H1 (cell line): ENCODE data around the gene POGK. TPM values are rescaled to one million over a fixed set of nuclear protein-coding genes. Genes with fewer than 3 reads are reported as not detected.

Source experiments
- CTCF ChIA-PET: fragments of 300-600 bp; sonication (Branson Sonifier 250); formaldehyde crosslinking; loops from one replicate; lab custom pipeline; 2021; ENCODE audit not compliant: partially characterized antibody; lab: Charles Lee
- POLR2A ChIA-PET: fragments of 300-600 bp; sonication (Branson Sonifier 250); formaldehyde crosslinking; loops from one replicate; lab custom pipeline; 2021; ENCODE audit warnings: inconsistent platforms; ENCODE audit not compliant: partially characterized antibody; lab: Charles Lee
- DNase-seq, 2 experiments: peaks; one replicate each; pipeline versions ENCODE4 v3.0.0 to v3.0.0-alpha.2; 2010 to 2022; ENCODE audit warnings: low spot score in 2 of 2, low read depth in 1 of 2, mixed read lengths in 1 of 2
- FAIRE-seq: peaks from 2 replicates; lab custom pipeline; 2011; peaks lifted over from hg19 to GRCh38; lab: Jason Lieb, UNC
- H2AFZ ChIP-seq: 2 replicates; pipeline ENCODE4 v1.8.1; 2012; ENCODE audit warnings: low read length, inconsistent platforms
- H2AK5ac ChIP-seq: 2 replicates; pipeline ENCODE4 v1.6.1; 2013; ENCODE audit warnings: low read depth, low read length
- H2BK120ac ChIP-seq: replicated peaks from 2 replicates; pipeline ENCODE3; 2013; ENCODE audit warnings: low read depth, low read length, inconsistent platforms
- H2BK12ac ChIP-seq: 2 replicates; pipeline ENCODE4 v1.6.1; 2013; ENCODE audit warnings: low read depth, low read length
- H2BK15ac ChIP-seq: 2 replicates; pipeline ENCODE4 v1.6.1; 2013; ENCODE audit warnings: low read length
- H2BK20ac ChIP-seq: 2 replicates; pipeline ENCODE4 v1.6.1; 2013; ENCODE audit warnings: low read length
- H2BK5ac ChIP-seq: 2 replicates; pipeline ENCODE4 v1.6.1; 2013; ENCODE audit warnings: low read depth, low read length
- H3K14ac ChIP-seq: 2 replicates; pipeline ENCODE4 v1.6.1; 2013; ENCODE audit warnings: inconsistent platforms; ENCODE audit not compliant: insufficient read length
- H3K18ac ChIP-seq: 2 replicates; pipeline ENCODE4 v1.6.1; 2013; ENCODE audit warnings: low read length; ENCODE audit errors: extremely low read depth
- H3K23ac ChIP-seq: 2 replicates; pipeline ENCODE4 v1.6.1; 2013; ENCODE audit warnings: inconsistent platforms; ENCODE audit not compliant: insufficient read length
- H3K23me2 ChIP-seq: 2 replicates; pipeline ENCODE4 v1.6.1; 2013; ENCODE audit warnings: low read depth, low read length
- H3K27ac ChIP-seq: 2 replicates; pipeline ENCODE4 v1.6.1; 2011; ENCODE audit warnings: low read depth, low read length, inconsistent platforms
- H3K27me3 ChIP-seq, 4 experiments: replicated peaks in 1 of 4; 1 replicate in 1 of 4; 2 replicates in 3 of 4; pipeline versions ENCODE4 v1.6.1 to v1.8.1; 2011 to 2013; ENCODE audit warnings: low read length in 3 of 4, mild to moderate bottlenecking in 3 of 4, inconsistent platforms in 2 of 4, mixed read lengths in 2 of 4, moderate library complexity in 1 of 4; ENCODE audit not compliant: control insufficient read depth in 3 of 4, insufficient read depth in 3 of 4; ENCODE audit errors: extremely low read depth in 1 of 4
- H3K36me3 ChIP-seq, 4 experiments: 2 replicates each; pipeline versions ENCODE4 v1.6.1 to v1.8.1; 2011 to 2013; ENCODE audit warnings: mild to moderate bottlenecking in 4 of 4, low read length in 3 of 4, moderate library complexity in 2 of 4, control low read depth in 1 of 4, inconsistent platforms in 1 of 4; ENCODE audit not compliant: insufficient read depth in 4 of 4, control insufficient read depth in 2 of 4
- H3K4ac ChIP-seq: replicated peaks from 2 replicates; pipeline ENCODE3; 2013; ENCODE audit warnings: low read length, low read depth, mixed read lengths, inconsistent platforms; ENCODE audit not compliant: insufficient read length
- H3K4me1 ChIP-seq, 4 experiments: replicated peaks in 1 of 4; 1 replicate in 1 of 4; 2 replicates in 3 of 4; pipeline versions ENCODE4 v1.6.1 to v1.8.1; 2011 to 2013; ENCODE audit warnings: low read length in 3 of 4, inconsistent platforms in 2 of 4, mixed read lengths in 1 of 4; ENCODE audit not compliant: insufficient read depth in 4 of 4, control insufficient read depth in 3 of 4
- H3K4me2 ChIP-seq, 2 experiments: 2 replicates each; pipeline versions ENCODE4 v1.6.1 to v1.8.1; 2011 to 2013; ENCODE audit warnings: low read depth in 2 of 2, low read length in 2 of 2, control low read depth in 1 of 2, inconsistent platforms in 1 of 2, mild to moderate bottlenecking in 1 of 2; ENCODE audit not compliant: insufficient read depth in 1 of 2
- H3K4me3 ChIP-seq, 4 experiments: fragments of 200-600, 300-600 bp in 1 of 4; sonication (generic), shearing (Covaris generic), sonication (Bioruptor Twin) in 1 of 4; 2 replicates each; pipeline versions ENCODE4 v1.5.1 to v1.8.1; 2011 to 2016; ENCODE audit warnings: low read length in 4 of 4, low read depth in 3 of 4, control low read depth in 2 of 4, inconsistent platforms in 2 of 4, mild to moderate bottlenecking in 2 of 4, mixed read lengths in 1 of 4, moderate library complexity in 1 of 4; ENCODE audit not compliant: insufficient read depth in 2 of 4; ENCODE audit errors: extremely low read depth in 1 of 4
- H3K56ac ChIP-seq: replicated peaks from 2 replicates; pipeline ENCODE3; 2013; ENCODE audit warnings: low read depth, mild to moderate bottlenecking, mixed read lengths, low read length, inconsistent platforms; ENCODE audit not compliant: insufficient read length
- H3K79me1 ChIP-seq: 2 replicates; pipeline ENCODE4 v1.6.1; 2013; ENCODE audit warnings: low read depth, low read length, control low read depth
- H3K79me2 ChIP-seq, 2 experiments: 2 replicates each; pipeline versions ENCODE4 v1.6.1 to v1.8.1; 2012 to 2013; ENCODE audit warnings: low read length in 2 of 2, mild to moderate bottlenecking in 2 of 2, inconsistent platforms in 1 of 2; ENCODE audit not compliant: insufficient read depth in 2 of 2, control insufficient read depth in 1 of 2
- H3K9ac ChIP-seq, 4 experiments: replicated peaks in 1 of 4; 1 replicate in 1 of 4; 2 replicates in 3 of 4; pipeline versions ENCODE4 v1.6.1 to v1.8.1; 2011 to 2013; ENCODE audit warnings: low read depth in 3 of 4, low read length in 3 of 4, control low read depth in 2 of 4, mild to moderate bottlenecking in 2 of 4, moderate library complexity in 2 of 4, inconsistent platforms in 1 of 4; ENCODE audit errors: extremely low read depth in 1 of 4
- H3K9me3 ChIP-seq, 2 experiments: 2 replicates each; pipeline versions ENCODE4 v1.6.1 to v1.8.1; 2012 to 2013; ENCODE audit warnings: mild to moderate bottlenecking in 2 of 2, moderate library complexity in 2 of 2, control low read depth in 1 of 2, inconsistent platforms in 1 of 2, low read depth in 1 of 2, low read length in 1 of 2, mixed read lengths in 1 of 2; ENCODE audit not compliant: insufficient read depth in 2 of 2
- H4K20me1 ChIP-seq, 2 experiments: replicated peaks in 1 of 2; 2 replicates each; pipeline versions ENCODE3 to v1.8.1; 2011 to 2013; ENCODE audit warnings: inconsistent platforms in 2 of 2, low read length in 2 of 2, mild to moderate bottlenecking in 1 of 2; ENCODE audit not compliant: insufficient read depth in 2 of 2, control insufficient read depth in 1 of 2
- H4K5ac ChIP-seq: 2 replicates; pipeline ENCODE4 v1.6.1; 2013; ENCODE audit warnings: low read length, low read depth, mixed read lengths, inconsistent platforms; ENCODE audit not compliant: insufficient read length
- H4K8ac ChIP-seq: 2 replicates; pipeline ENCODE4 v1.8.0; 2013; ENCODE audit warnings: mild to moderate bottlenecking, moderate library complexity, low read length, inconsistent platforms; ENCODE audit not compliant: insufficient read depth; ENCODE audit errors: extremely low read depth
- H4K91ac ChIP-seq: replicated peaks from 2 replicates; pipeline ENCODE3; 2013; ENCODE audit warnings: low read length, mixed read lengths, inconsistent platforms; ENCODE audit not compliant: insufficient read length
- BACH1 ChIP-seq: IDR thresholded peaks from 2 replicates; pipeline ENCODE4 v1.6.1; 2012; ENCODE audit warnings: low read length, improper control_type of control experiment
- CEBPB ChIP-seq: IDR thresholded peaks from 2 replicates; pipeline ENCODE4 v1.6.1; 2012; ENCODE audit warnings: low read depth, low read length
- GTF2F1 ChIP-seq: IDR thresholded peaks from 2 replicates; pipeline ENCODE4 v1.6.1; 2012; ENCODE audit warnings: low read depth, low read length, improper control_type of control experiment, borderline replicate concordance
- HDAC2 ChIP-seq, 2 experiments: fragments of 300-600 bp in 1 of 2; sonication (generic) in 1 of 2; IDR thresholded peaks; 2 replicates each; pipeline ENCODE4 v1.6.1; 2011 to 2012; ENCODE audit warnings: low read depth in 2 of 2, low read length in 2 of 2, mild to moderate bottlenecking in 2 of 2, moderate library complexity in 2 of 2, borderline replicate concordance in 1 of 2, inconsistent platforms in 1 of 2
- MAX ChIP-seq: IDR thresholded peaks from 2 replicates; pipeline ENCODE4 v1.6.1; 2012; ENCODE audit warnings: inconsistent platforms
- NANOG ChIP-seq: IDR thresholded peaks from 2 replicates; pipeline ENCODE4 v1.6.1; 2011; ENCODE audit warnings: low read length, low read depth, mild to moderate bottlenecking, inconsistent platforms; ENCODE audit not compliant: insufficient read depth, poor library complexity, severe bottlenecking
- RAD21 ChIP-seq, 2 experiments: IDR thresholded peaks in 1 of 2; conservative IDR thresholded peaks in 1 of 2; 2 replicates each; pipeline ENCODE4 v1.6.1; 2011; ENCODE audit warnings: low read depth in 2 of 2, low read length in 2 of 2, improper control_type of control experiment in 1 of 2, inconsistent platforms in 1 of 2, mild to moderate bottlenecking in 1 of 2, moderate library complexity in 1 of 2
- RFX5 ChIP-seq: IDR thresholded peaks from 2 replicates; pipeline ENCODE4 v1.6.1; 2011; ENCODE audit warnings: low read depth, low read length, improper control_type of control experiment, borderline replicate concordance
- polyA plus RNA-seq, 7 experiments: library from polyadenylated mRNA; depleted of rRNA in 3 of 7; stranded (reverse) in 5 of 7; unstranded in 2 of 7; fragments of >200 nt in 5 of 7; fragments of 200-250 nt in 2 of 7; gene quantifications; 1 replicate in 5 of 7; 2 replicates in 1 of 7; 4 replicates in 1 of 7; pipeline versions ENCODE4 v1.2.1 to v1.2.3, GENCODE V29; 2011 to 2013; ENCODE audit warnings: missing spikeins in 2 of 7, mixed read lengths in 2 of 7
- total RNA-seq: library from RNA; stranded (reverse); fragmentation: NEBNext Ultra II Directional; extraction: Animal tissue kit (Norgen Biotek cat#: 25700); gene quantifications from 2 replicates; pipeline ENCODE4 v1.2.1, GENCODE V29; 2021

Gene POGK
- total and polyA plus RNA-seq, 2 of the 8 experiments (the other 6 are each of a cell fraction or from before 2014, with no cell fraction given) = 16.9 to 40.3 TPM

- H3K23ac ChIP-seq = no peak overlapping the region
- H3K14ac ChIP-seq = no peak overlapping the region
- no peaks in the 10 kb centered on the region for H3K27me3 ChIP-seq
- no peak overlapping the region for H3K9ac ChIP-seq
- H3K79me1 ChIP-seq = peaks cover 16% of the 10 kb centered on the region
- H3K27ac ChIP-seq = no peak overlapping the region
- FAIRE-seq (no peak), DNase-seq (no peak)
- peaks cover 20 to 33% of the 10 kb centered on the region in 2 experiments for H4K20me1 ChIP-seq
- H3K9me3 ChIP-seq = no peaks in the 10 kb centered on the region
- H3K18ac ChIP-seq = no peak overlapping the region
- no peak overlapping the region for H2BK5ac ChIP-seq
- no peak overlapping the region for H2BK12ac ChIP-seq
- no peak overlapping the region for H4K91ac ChIP-seq
- H3K4me2 ChIP-seq = no peak overlapping the region
- no peak overlapping the region for H2BK20ac ChIP-seq
- H4K8ac ChIP-seq = no peak overlapping the region
- no peak overlapping the region for H2AFZ ChIP-seq
- H3K56ac ChIP-seq = no peak overlapping the region
- ChIA-PET CTCF (interaction anchor here (1.1 to 1.4 kb wide), 2 partner anchors 11 to 209 kb away, joined by 3 read pairs; no protein-coding TSS in a partner anchor), POLR2A (interaction anchor here (1.3 to 11.9 kb wide), 5 partner anchors 7 to 20 kb away, joined by 3 to 147 read pairs (median 6); partner anchors contain the start of gene POGK)
- H3K36me3 ChIP-seq = peaks cover 50 to 100% (median 86%) of the 10 kb centered on the region in 4 experiments
- H2BK15ac ChIP-seq = no peak overlapping the region
- no peaks in the 10 kb centered on the region for H3K4me1 ChIP-seq
- peaks cover 0 to 37% of the 10 kb centered on the region in 2 experiments; a peak in 2 of 4 replicates for H3K79me2 ChIP-seq
- no peak overlapping the region for H2BK120ac ChIP-seq
- no peak overlapping the region for H3K4me3 ChIP-seq
- H3K23me2 ChIP-seq = no peaks in the 10 kb centered on the region
- H2AK5ac ChIP-seq = no peak overlapping the region
- no peak overlapping the region for H4K5ac ChIP-seq
- no peak overlapping the region for H3K4ac ChIP-seq
- TF ChIP-seq RFX5 (no peak), GTF2F1 (no peak), NANOG (no peak), MAX (no peak), HDAC2 (IDR thresholded peaks at IDR 0.05; ENCODE audit: borderline replicate concordance in 1 of 2, low read depth in 2 of 2, low read length in 2 of 2) (no peak), RAD21 (IDR thresholded peaks at IDR 0.05 in 1 of 2, conservative IDR thresholded peaks at IDR 0.05 in 1 of 2; ENCODE audit: low read depth in 2 of 2, low read length in 2 of 2) (no peak), BACH1 (no peak), CEBPB (no peak)
Observed at GRCh38 chr1:166848193-166848592, 8.9 kb downstream of the POGK start.
